ENCODE measurements around the gene RSRC1. TPM values are rescaled to one million over a fixed set of nuclear protein-coding genes. Genes with fewer than 3 reads are reported as not detected.
A peak's percentile ranks its signal among the peaks of the same experiment; 100 is the strongest.

RSRC1 gene
- total and polyA plus RNA-seq, 2 of the 13 experiments (the other 11 are each of a cell fraction or from before 2014, with no cell fraction given): 4.9 to 63.0 TPM

DNA sequence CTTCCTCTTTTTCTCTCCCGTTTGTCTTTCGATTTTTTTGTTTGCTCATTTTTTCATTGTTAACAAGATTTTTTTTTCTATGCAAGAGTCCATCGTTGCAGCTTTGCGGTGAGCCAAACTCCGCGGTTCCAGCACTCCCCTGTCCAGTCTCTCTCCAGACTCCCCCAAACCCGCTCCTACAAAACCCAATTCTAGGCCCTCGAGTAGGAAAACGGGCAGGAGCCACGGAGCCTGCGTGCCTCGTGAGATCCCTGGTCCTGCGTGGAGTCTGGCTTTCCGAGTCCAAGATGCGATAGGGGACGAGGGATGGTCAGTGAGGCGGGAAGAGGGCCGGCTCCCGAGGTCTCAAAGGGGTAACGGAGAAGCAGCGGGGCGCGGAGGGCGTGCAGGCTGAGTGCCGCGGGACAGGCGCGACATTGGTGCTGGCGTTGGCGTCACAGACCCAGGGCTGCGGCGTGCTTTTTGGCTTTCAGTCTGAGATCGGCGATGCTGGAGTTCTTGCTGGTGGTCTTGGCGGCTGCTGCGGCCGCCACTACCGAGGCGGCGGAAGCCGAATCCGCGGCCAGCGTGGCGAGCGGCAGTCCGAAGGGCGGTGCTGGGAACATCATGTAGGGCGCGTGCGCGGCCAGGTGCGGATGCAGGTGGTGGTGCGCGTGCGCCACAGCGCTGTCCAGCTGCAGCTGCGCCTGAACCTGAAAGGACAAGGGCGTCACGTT lies 12.1 kb upstream of the RSRC1 start (continued):
- TF ChIP-seq BHLHE40 (IDR thresholded peaks at IDR 0.05; ENCODE audit: low read length): no peak
- TF ChIP-seq SIX4 (CRISPR knock-in tag; IDR thresholded peaks at IDR 0.05): peak; percentile 52; the same call in 1 of the 2 replicates
- TF ChIP-seq HOXA9 (CRISPR knock-in tag; IDR thresholded peaks at IDR 0.05; ENCODE audit: borderline replicate concordance): no peak
- TF ChIP-seq, protein P1, sequence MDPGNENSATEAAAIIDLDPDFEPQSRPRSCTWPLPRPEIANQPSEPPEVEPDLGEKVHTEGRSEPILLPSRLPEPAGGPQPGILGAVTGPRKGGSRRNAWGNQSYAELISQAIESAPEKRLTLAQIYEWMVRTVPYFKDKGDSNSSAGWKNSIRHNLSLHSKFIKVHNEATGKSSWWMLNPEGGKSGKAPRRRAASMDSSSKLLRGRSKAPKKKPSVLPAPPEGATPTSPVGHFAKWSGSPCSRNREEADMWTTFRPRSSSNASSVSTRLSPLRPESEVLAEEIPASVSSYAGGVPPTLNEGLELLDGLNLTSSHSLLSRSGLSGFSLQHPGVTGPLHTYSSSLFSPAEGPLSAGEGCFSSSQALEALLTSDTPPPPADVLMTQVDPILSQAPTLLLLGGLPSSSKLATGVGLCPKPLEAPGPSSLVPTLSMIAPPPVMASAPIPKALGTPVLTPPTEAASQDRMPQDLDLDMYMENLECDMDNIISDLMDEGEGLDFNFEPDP (CRISPR knock-in tag; conservative IDR thresholded peaks at IDR 0.05): 0 out of 2 replicates have a peak, but pooled peaks have one; percentile 25
- peak; percentile 94 for TF ChIP-seq FLYWCH1 (CRISPR knock-in tag; IDR thresholded peaks at IDR 0.05)
- no peak for TF ChIP-seq MAFG (CRISPR knock-in tag; IDR thresholded peaks at IDR 0.05)
- peak; percentile 97 for TF ChIP-seq ZNF253 (CRISPR knock-in tag; IDR thresholded peaks at IDR 0.05; ENCODE audit: borderline replicate concordance)
- peak; percentile 92 for TF ChIP-seq REPIN1 (CRISPR knock-in tag; IDR thresholded peaks at IDR 0.05; ENCODE audit: borderline replicate concordance, low read depth)
- TF ChIP-seq ZFP1 (CRISPR knock-in tag; IDR thresholded peaks at IDR 0.05): peak; percentile 68
- TF ChIP-seq ZFP37 (CRISPR knock-in tag; IDR thresholded peaks at IDR 0.05; ENCODE audit: borderline replicate concordance): peak; percentile 98
- peak; percentile 97 for TF ChIP-seq ZNF724P (CRISPR knock-in tag; IDR thresholded peaks at IDR 0.05; ENCODE audit: borderline replicate concordance)
- TF ChIP-seq, protein P2, sequence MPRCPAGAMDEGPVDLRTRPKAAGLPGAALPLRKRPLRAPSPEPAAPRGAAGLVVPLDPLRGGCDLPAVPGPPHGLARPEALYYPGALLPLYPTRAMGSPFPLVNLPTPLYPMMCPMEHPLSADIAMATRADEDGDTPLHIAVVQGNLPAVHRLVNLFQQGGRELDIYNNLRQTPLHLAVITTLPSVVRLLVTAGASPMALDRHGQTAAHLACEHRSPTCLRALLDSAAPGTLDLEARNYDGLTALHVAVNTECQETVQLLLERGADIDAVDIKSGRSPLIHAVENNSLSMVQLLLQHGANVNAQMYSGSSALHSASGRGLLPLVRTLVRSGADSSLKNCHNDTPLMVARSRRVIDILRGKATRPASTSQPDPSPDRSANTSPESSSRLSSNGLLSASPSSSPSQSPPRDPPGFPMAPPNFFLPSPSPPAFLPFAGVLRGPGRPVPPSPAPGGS (CRISPR knock-in tag; IDR thresholded peaks at IDR 0.05): peak; percentile 98; the same call in 1 of the 2 replicates
- TF ChIP-seq ZFP82 (CRISPR knock-in tag; IDR thresholded peaks at IDR 0.05; ENCODE audit: borderline replicate concordance): peak; percentile 69; the same call in 1 of the 2 replicates
- no peak for TF ChIP-seq RORA (CRISPR knock-in tag; IDR thresholded peaks at IDR 0.05)
- no peak for TF ChIP-seq HMG20A (CRISPR knock-in tag; IDR thresholded peaks at IDR 0.05; ENCODE audit: borderline replicate concordance)
- no peak for TF ChIP-seq SRF (IDR thresholded peaks at IDR 0.05; ENCODE audit: low read depth, low read length)
- no peak for TF ChIP-seq IKZF1 (IDR thresholded peaks at IDR 0.05)
- TF ChIP-seq SATB2 (CRISPR knock-in tag; IDR thresholded peaks at IDR 0.05): 0 out of 2 replicates have a peak, but pooled peaks have one; percentile 96
- TF ChIP-seq SOX13 (IDR thresholded peaks at IDR 0.05): no peak
- peak in 1 of 2 experiments; percentile 39; a peak in 1 of 4 replicates for TF ChIP-seq SOX13 (CRISPR knock-in tag; conservative IDR thresholded peaks at IDR 0.05 in 1 of 2, IDR thresholded peaks at IDR 0.05 in 1 of 2)
- TF ChIP-seq, protein P3, sequence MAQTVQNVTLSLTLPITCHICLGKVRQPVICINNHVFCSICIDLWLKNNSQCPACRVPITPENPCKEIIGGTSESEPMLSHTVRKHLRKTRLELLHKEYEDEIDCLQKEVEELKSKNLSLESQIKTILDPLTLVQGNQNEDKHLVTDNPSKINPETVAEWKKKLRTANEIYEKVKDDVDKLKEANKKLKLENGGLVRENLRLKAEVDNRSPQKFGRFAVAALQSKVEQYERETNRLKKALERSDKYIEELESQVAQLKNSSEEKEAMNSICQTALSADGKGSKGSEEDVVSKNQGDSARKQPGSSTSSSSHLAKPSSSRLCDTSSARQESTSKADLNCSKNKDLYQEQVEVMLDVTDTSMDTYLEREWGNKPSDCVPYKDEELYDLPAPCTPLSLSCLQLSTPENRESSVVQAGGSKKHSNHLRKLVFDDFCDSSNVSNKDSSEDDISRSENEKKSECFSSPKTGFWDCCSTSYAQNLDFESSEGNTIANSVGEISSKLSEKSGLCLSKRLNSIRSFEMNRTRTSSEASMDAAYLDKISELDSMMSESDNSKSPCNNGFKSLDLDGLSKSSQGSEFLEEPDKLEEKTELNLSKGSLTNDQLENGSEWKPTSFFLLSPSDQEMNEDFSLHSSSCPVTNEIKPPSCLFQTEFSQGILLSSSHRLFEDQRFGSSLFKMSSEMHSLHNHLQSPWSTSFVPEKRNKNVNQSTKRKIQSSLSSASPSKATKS (CRISPR knock-in tag; IDR thresholded peaks at IDR 0.05): no peak
- TF ChIP-seq, protein P4, sequence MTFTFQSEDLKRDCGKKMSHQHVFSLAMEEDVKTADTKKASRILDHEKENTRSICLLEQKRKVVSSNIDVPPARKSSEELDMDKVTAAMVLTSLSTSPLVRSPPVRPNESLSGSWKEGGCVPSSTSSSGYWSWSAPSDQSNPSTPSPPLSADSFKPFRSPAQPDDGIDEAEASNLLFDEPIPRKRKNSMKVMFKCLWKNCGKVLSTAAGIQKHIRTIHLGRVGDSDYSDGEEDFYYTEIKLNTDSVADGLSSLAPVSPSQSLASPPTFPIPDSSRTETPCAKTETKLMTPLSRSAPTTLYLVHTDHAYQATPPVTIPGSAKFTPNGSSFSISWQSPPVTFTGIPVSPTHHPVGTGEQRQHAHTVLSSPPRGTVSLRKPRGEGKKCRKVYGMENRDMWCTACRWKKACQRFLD (CRISPR knock-in tag; IDR thresholded peaks at IDR 0.05; ENCODE audit: borderline replicate concordance): peak; percentile 97
- no peak for TF ChIP-seq MAFF (IDR thresholded peaks at IDR 0.05; ENCODE audit: low read depth, low read length)
- TF ChIP-seq, protein P5, sequence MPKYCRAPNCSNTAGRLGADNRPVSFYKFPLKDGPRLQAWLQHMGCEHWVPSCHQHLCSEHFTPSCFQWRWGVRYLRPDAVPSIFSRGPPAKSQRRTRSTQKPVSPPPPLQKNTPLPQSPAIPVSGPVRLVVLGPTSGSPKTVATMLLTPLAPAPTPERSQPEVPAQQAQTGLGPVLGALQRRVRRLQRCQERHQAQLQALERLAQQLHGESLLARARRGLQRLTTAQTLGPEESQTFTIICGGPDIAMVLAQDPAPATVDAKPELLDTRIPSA (CRISPR knock-in tag; IDR thresholded peaks at IDR 0.05; ENCODE audit: borderline replicate concordance): peak; percentile 99

All from HepG2 (cell line).